Mesendoderm (in vitro differentiated cells): Measurements from ENCODE around the gene LRRC3.

Source experiments
- DNase-seq: peaks from one replicate; pipeline ENCODE4 v3.0.0; 2013
- H2AK5ac ChIP-seq: 2 replicates; pipeline ENCODE4 v1.6.1; 2013; ENCODE audit warnings: low read length, inconsistent platforms
- H2BK120ac ChIP-seq: 2 replicates; pipeline ENCODE4 v1.6.1; 2013; ENCODE audit warnings: low read depth, mild to moderate bottlenecking, low read length, moderate library complexity, mixed read lengths
- H2BK15ac ChIP-seq: replicated peaks from 2 replicates; pipeline ENCODE4 v1.6.1; 2013; ENCODE audit warnings: low read depth, mild to moderate bottlenecking, moderate library complexity
- H2BK5ac ChIP-seq: 2 replicates; pipeline ENCODE4 v1.6.1; 2013; ENCODE audit warnings: low read length, inconsistent platforms
- H3K18ac ChIP-seq: 2 replicates; pipeline ENCODE4 v1.6.1; 2013; ENCODE audit warnings: mild to moderate bottlenecking, low read length, mixed read lengths
- H3K23ac ChIP-seq: one replicate; pipeline ENCODE4 v1.6.1; 2013; ENCODE audit warnings: low read length
- H3K27ac ChIP-seq: 2 replicates; pipeline ENCODE4 v1.5.1; 2013; ENCODE audit warnings: low read depth, mild to moderate bottlenecking, inconsistent platforms, low read length, moderate library complexity
- H3K27me3 ChIP-seq: 2 replicates; pipeline ENCODE4 v1.6.1; 2013; ENCODE audit warnings: low read length, control low read depth, mild to moderate bottlenecking, inconsistent platforms; ENCODE audit not compliant: insufficient read depth, poor library complexity
- H3K36me3 ChIP-seq: 2 replicates; pipeline ENCODE4 v1.6.1; 2013; ENCODE audit warnings: low read length, inconsistent platforms; ENCODE audit not compliant: control insufficient read depth, insufficient read depth
- H3K4ac ChIP-seq: one replicate; pipeline ENCODE4 v1.6.1; 2013; ENCODE audit warnings: low read depth, mild to moderate bottlenecking, low read length, moderate library complexity
- H3K4me1 ChIP-seq: 2 replicates; pipeline ENCODE4 v1.6.1; 2013; ENCODE audit warnings: low read depth, low read length, inconsistent platforms; ENCODE audit not compliant: control insufficient read depth
- H3K4me2 ChIP-seq: 2 replicates; pipeline ENCODE4 v1.6.1; 2013; ENCODE audit warnings: low read length
- H3K4me3 ChIP-seq: 2 replicates; pipeline ENCODE4 v1.5.1; 2013; ENCODE audit warnings: mild to moderate bottlenecking, low read length
- H3K56ac ChIP-seq: one replicate; pipeline ENCODE4 v1.6.1; 2013; ENCODE audit warnings: low read length
- H3K79me1 ChIP-seq: 2 replicates; pipeline ENCODE4 v1.6.1; 2013; ENCODE audit warnings: low read length, inconsistent platforms
- H3K79me2 ChIP-seq: 2 replicates; pipeline ENCODE4 v1.6.1; 2013; ENCODE audit warnings: mild to moderate bottlenecking, low read length; ENCODE audit not compliant: control insufficient read depth, insufficient read depth
- H3K9ac ChIP-seq: 2 replicates; pipeline ENCODE4 v1.6.1; 2013; ENCODE audit warnings: low read length, inconsistent platforms
- H4K5ac ChIP-seq: one replicate; pipeline ENCODE4 v1.6.1; 2013; ENCODE audit warnings: low read length
- H4K8ac ChIP-seq: one replicate; pipeline ENCODE4 v1.6.1; 2013; ENCODE audit warnings: low read depth, mild to moderate bottlenecking, control low read depth, low read length, moderate library complexity
- WGBS: extraction: QIAGEN DNeasy Blood & Tissue Kit; methylation state at CpG from one replicate; pipeline ENCODE4 v1.1.7; 2013; ENCODE audit warnings: low lambda C conversion rate, missing lambda C conversion rate; ENCODE audit not compliant: insufficient coverage; ENCODE audit errors: extremely low coverage; 5-methylcytosine and 5-hydroxymethylcytosine counted together

LRRC3 gene

DNA sequence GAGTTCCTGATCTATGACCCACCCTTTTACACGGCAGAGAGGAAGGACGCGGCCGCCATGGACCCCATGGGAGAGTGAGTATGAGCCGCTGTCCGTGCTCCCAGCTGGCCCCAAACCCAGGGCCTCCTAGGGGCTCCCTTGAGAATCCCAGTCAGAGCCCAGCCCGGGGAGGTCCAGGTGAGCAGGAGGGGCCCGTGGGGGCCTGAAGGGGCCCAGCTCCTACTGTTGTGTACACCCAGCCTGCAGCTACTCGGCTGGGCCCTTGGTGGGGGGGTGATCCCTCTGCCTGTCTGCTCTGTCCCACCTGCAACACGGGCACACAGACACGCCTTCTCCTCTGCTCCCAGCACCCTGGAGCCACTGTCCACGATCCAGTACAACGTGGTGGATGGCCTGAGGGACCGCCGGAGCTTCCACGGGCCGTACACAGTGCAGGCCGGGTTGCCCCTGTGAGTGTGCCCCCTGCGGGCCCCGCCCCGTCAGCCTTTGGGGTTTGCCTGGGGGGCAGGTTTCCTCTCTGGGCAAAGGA, 28.6 kb upstream of the LRRC3 start:
- Histone ChIP-seq H4K8ac (no peak overlapping the region), H3K18ac (no peak overlapping the region), H3K23ac (no peak overlapping the region), H3K79me2 (no peaks in the 10 kb centered on the region), H3K4me1 (no peaks in the 10 kb centered on the region), H3K4me2 (no peak overlapping the region), H2AK5ac (no peak overlapping the region), H3K4me3 (no peak overlapping the region), H3K27me3 (no peaks in the 10 kb centered on the region), H2BK5ac (no peak overlapping the region), H3K27ac (no peak overlapping the region), H4K5ac (no peak overlapping the region), H3K79me1 (no peaks in the 10 kb centered on the region), H2BK120ac (no peak overlapping the region), H3K36me3 (no peaks in the 10 kb centered on the region), H3K56ac (no peak overlapping the region), H2BK15ac (no peak overlapping the region), H3K4ac (no peak overlapping the region), H3K9ac (no peak overlapping the region)
- no peak for DNase-seq
- WGBS = no CpG with 5 or more reads among the region's 21 CpGs

- Histone ChIP-seq H4K8ac (no peak overlapping the region), H3K9ac (no peak overlapping the region), H2BK120ac (no peak overlapping the region), H3K27me3 (no peaks in the 10 kb centered on the region), H2BK5ac (no peak overlapping the region), H3K4ac (no peak overlapping the region), H3K56ac (no peak overlapping the region), H3K36me3 (no peaks in the 10 kb centered on the region), H3K79me1 (no peaks in the 10 kb centered on the region), H2AK5ac (no peak overlapping the region), H3K4me3 (no peak overlapping the region), H3K18ac (no peak overlapping the region), H3K27ac (no peak overlapping the region), H3K79me2 (no peaks in the 10 kb centered on the region), H3K23ac (no peak overlapping the region), H3K4me2 (no peak overlapping the region), H2BK15ac (no peak overlapping the region), H3K4me1 (no peaks in the 10 kb centered on the region), H4K5ac (no peak overlapping the region)
- no peak for DNase-seq
- WGBS = no CpG with 5 or more reads among the region's 28 CpGs
Observed at GRCh38 chr21:44427241-44428120, 27.8 kb upstream of the LRRC3 start.

GRCh38 chr21:44428281-44428960, 26.9 kb upstream of the LRRC3 start:
- Histone ChIP-seq H3K4me3 (no peak overlapping the region), H3K56ac (no peak overlapping the region), H2AK5ac (no peak overlapping the region), H4K5ac (no peak overlapping the region), H3K4ac (no peak overlapping the region), H2BK15ac (no peak overlapping the region), H3K79me1 (no peaks in the 10 kb centered on the region), H3K36me3 (no peaks in the 10 kb centered on the region), H2BK120ac (no peak overlapping the region), H3K18ac (no peak overlapping the region), H3K9ac (no peak overlapping the region), H4K8ac (no peak overlapping the region), H3K23ac (no peak overlapping the region), H3K4me1 (no peaks in the 10 kb centered on the region), H3K27me3 (no peaks in the 10 kb centered on the region), H3K27ac (no peak overlapping the region), H2BK5ac (no peak overlapping the region), H3K79me2 (no peaks in the 10 kb centered on the region), H3K4me2 (no peak overlapping the region)
- WGBS = no CpG with 5 or more reads among the region's 3 CpGs
- peak; percentile 83 for DNase-seq

DNA sequence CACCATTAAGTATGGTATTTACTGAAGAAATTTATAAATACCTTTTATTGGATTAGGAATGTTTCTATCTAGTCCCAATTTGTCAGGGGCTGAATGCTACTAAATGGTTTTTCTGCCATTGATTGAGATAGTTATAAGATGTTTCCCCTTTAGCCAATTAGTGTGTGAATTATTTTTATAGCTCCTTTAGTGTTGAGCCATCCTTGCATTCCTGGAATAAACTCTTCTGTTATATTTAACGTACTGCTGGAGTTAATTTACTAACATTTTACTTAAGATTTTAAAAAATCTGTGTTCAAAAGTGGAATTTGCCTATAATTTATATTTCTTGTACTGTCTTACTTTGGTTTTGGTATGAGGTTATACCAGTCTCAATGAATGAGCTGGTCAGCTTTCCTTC, 25.4 kb upstream of the LRRC3 start:
- no CpG with 5 or more reads among the region's 1 CpG for WGBS
- Histone ChIP-seq H3K79me1 (no peaks in the 10 kb centered on the region), H3K23ac (no peak overlapping the region), H3K27ac (no peak overlapping the region), H3K79me2 (no peaks in the 10 kb centered on the region), H3K4me1 (no peaks in the 10 kb centered on the region), H3K56ac (no peak overlapping the region), H3K36me3 (no peaks in the 10 kb centered on the region), H3K4me3 (no peak overlapping the region), H4K5ac (no peak overlapping the region), H3K4me2 (no peak overlapping the region), H2BK5ac (no peak overlapping the region), H3K18ac (no peak overlapping the region), H4K8ac (no peak overlapping the region), H2BK120ac (no peak overlapping the region), H2AK5ac (no peak overlapping the region), H3K27me3 (no peaks in the 10 kb centered on the region), H2BK15ac (no peak overlapping the region), H3K9ac (no peak overlapping the region), H3K4ac (no peak overlapping the region)
- DNase-seq = no peak

DNA sequence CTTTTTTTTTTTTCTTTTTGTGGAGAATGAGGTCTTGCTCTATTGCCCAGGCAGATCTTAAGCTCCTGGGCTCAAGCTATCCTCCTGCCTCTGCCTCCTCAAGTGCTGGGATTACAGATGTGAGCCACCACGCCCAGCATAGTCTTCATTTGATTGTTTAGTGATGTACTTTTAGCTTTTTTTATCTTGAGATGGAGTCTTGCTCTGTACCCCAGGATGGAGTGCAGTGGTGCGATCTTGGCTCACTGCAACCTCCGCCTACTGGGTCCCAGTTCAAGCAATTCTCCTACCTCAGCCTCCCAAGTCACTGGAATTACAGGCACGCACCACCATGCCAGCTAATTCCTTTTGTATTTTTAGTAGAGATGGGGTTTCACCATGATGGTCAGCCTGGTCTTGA, 24.0 kb upstream of the LRRC3 start:
- Histone ChIP-seq H3K9ac (no peak overlapping the region), H4K8ac (no peak overlapping the region), H3K4ac (no peak overlapping the region), H3K23ac (no peak overlapping the region), H3K79me2 (no peaks in the 10 kb centered on the region), H3K79me1 (no peaks in the 10 kb centered on the region), H3K27me3 (no peaks in the 10 kb centered on the region), H2BK15ac (no peak overlapping the region), H2BK120ac (no peak overlapping the region), H3K27ac (no peak overlapping the region), H4K5ac (no peak overlapping the region), H3K4me2 (no peak overlapping the region), H3K56ac (no peak overlapping the region), H3K18ac (no peak overlapping the region), H3K36me3 (no peaks in the 10 kb centered on the region), H2AK5ac (no peak overlapping the region), H3K4me1 (no peaks in the 10 kb centered on the region), H2BK5ac (no peak overlapping the region), H3K4me3 (no peak overlapping the region)
- WGBS = no CpG with 5 or more reads among the region's 4 CpGs
- no peak for DNase-seq
